NCI-H446 treated with DMSO at 0.1 percent for 48 hours (cell line): ENCODE data around the gene FANCC.
A peak's percentile ranks its signal among the peaks of the same experiment; 100 is the strongest.

Experiments
- DNase-seq: peaks from one replicate; lab custom pipeline; 2025; lab: John Stamatoyannopoulos, UW

Gene FANCC

GRCh38 chr9:95189251-95190098 is 128.0 kb downstream of the FANCC start:
- DNase-seq: no peak

GRCh38 chr9:95188459-95188858 is 129.1 kb downstream of the FANCC start:
- DNase-seq: no peak

GRCh38 chr9:95185956-95186355 is 131.6 kb downstream of the FANCC start:
- no peak for DNase-seq

DNA sequence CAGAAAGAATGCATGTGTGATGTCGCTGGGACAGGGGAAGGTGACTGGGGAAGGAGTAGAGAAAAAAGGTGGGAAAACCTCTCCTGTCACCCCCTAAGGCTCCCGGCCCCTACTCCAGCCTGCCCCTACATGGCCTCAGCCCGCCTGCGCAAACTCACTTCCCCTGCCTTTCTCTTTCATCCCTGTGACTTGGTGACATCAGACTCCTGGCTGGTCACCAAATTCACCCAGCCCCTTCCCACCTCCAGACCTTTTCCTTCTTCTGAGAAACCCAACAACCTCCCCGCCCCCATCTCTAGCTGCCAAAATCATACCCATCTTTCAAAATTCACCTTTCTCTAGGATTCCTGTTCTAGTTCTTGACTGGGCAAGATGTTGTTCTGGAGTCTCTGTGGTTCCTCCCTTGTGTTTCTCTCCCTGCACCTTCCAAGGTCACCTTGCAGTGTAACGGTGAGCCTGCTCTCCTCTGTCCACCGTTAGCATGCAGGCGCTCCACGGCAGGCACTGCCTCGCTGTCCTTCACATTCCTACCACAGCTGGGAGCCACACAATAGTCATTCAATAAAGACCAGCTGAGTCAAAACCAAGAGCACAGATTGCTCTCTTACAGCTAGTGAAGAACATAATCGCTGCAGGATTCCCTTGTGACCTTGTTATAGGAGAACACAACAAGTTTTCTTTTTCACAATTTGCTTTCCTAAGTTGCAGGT is 134.5 kb downstream of the FANCC start:
- DNase-seq: no peak

DNA sequence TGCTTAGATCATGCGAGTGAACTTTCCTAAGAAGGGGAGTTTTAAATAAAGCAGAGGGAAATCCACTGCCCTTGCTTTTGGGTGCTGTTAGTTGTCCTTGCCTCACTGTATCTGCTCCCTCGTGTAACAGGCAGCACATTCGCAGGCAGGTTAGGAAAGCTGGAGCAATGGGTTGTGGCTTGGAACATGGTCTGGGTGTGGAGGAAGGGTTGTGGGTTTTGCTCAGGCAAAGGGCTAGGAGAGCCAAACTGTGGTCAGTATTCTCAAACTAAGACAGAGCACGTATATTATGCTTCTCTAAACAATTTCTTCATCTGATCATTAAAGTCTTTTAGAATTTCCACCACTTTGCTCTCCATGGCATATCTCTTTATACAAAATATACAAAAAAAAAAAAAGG is 135.7 kb downstream of the FANCC start:
- DNase-seq: no peak

- DNase-seq: no peak
Measured at GRCh38 chr9:95181226-95181818, 136.2 kb downstream of the FANCC start.

- DNase-seq: no peak
Measured at GRCh38 chr9:95177617-95178016, 139.9 kb downstream of the FANCC start.

DNA sequence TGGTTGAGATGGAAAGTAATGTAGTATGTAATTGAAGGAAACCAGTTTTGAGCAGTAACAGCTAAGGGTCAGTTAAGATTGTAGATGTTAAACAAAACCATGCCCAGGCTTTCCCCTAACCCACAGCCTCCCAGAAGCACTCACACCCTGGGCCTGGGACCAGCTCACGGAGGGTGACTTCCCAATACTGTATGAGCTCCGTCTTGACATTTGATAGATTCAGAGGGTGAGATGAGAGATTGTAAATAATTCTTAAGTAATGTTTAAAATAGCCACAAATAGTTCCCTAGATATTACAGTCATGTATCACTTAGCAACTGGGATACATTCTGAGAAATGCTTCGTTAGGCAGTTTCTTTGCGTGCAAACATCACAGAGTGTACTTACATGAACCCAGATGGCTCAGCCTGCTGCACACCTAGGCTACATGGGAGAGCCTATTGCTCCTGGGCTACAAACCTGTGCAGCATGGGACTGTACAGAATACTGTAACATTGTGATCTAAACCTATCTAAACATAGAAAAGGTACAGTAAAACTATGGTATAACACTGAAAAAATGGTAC is 140.7 kb downstream of the FANCC start:
- DNase-seq: no peak

DNA sequence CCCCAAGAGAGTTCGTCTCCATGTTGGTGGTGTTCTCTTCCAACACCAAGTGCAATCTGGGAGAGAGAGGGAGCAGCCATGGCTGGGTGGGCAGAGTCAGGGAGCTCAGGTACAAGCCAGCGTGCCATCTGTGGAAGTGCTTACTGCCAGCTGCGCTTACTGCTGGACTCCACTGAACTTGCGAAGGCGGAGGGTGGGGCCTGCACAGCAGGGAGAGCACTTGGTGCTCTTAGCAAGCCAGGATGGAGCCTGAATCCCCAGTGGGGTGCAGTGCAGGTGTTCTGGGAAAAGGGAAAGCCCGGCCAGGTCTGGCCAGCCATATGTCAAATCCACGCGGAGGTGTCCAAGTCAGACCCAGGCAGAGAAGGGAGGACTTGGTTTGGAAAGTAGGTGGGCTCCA is 142.0 kb downstream of the FANCC start:
- no peak for DNase-seq

DNA sequence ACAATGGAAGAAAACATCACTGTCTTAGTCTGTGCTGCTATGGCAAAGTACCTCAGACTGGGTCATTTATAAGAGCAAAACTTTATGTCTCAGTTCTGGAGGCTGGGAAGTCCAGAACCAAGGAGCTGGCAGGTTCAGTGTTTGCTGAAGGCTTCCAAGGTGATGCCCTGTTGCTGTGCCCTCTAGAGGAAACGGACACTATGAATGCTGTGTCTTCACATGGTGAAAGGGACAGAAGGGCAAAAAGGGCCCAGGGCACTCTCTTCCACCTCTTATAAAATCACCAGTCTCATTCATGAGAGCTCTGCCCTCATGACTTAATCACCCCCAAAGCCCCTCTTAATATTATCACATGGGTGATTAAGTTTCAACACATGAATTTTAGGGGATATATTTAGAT is 143.5 kb downstream of the FANCC start:
- no peak for DNase-seq

GRCh38 chr9:95171596-95171995 is 145.9 kb downstream of the FANCC start:
- no peak for DNase-seq

GRCh38 chr9:95171001-95171400 is 146.5 kb downstream of the FANCC start:
- DNase-seq: no peak

DNA sequence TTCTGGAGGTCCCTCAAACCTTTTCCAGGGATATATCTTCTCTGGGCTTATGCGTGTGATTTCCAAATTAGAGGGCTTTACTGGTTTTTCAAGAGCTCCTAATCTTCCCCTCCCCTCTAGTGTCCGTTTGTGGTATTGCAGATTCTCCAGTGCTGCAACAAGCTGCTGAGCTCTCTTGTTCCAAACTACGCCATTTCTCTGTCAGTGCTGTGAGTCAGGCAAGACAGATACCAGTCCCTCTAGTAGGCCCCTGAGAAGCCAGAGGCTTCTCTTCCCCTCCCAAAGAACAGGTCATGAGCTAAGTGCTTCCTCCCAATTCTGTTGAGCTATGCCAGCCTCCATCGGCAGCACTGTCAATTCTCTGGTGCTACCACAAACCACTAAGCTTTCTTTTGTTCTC is 149.5 kb downstream of the FANCC start:
- no peak for DNase-seq

DNA sequence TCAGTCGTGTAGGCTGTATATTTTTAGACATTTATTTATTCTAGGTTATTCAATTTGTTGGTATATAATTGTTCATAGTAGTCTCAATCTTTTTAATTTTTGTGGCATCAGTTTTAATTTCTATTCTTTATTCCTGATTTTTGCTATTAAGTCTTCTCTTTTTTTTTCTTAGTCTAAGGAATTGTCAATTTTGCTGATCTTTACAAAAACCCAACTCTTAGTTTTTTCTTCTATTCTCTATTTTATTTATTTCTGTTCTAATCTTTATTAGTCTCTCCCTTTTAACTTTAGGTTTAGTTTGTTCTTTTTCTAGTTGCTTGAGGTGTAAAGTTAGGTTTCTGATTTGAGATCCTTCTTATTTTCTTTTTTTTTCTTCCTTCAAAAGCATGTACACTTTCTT is 152.5 kb downstream of the FANCC start:
- DNase-seq: no peak

GRCh38 chr9:95157481-95158151 is 159.9 kb downstream of the FANCC start:
- DNase-seq: peak; percentile 65

DNA sequence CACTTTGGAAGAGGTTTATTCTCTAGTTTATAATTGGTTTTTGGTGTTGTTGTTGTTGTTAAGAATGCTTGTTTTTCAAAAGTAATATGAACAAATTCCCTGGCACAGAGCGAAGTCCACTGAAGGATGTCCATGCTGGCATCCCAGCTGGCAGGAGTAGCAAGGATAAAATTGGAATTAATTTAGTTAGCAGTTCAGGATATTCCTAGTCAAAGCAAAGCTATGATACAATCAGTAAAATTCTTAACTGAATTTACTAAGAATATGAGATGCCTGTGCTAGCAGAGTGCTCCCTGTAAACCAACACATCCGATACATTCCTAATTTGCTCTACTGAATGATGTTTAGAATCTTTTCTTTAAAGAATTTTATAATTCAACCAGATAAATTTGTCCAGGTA is 161.4 kb downstream of the FANCC start:
- DNase-seq: no peak

- DNase-seq: no peak
Measured at GRCh38 chr9:95155220-95155619, 162.3 kb downstream of the FANCC start.

DNA sequence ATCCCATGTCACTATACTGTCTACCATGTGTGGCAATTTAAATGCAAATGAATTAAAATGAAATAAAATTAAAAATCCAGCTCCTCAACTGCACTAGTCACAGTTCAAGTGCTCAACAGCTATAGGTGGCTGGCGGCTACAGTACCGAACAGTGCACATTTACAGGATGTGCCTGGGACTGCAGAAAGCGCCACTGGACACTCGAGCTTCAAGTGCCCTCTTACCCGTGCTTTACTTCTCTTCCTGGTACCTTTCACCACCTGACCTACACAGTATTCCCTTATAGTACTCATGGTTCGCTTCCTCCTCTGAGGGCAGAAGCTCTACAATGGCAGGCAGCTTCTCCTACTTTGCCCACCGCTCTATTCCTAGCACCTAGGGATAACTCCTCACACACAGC is 166.6 kb downstream of the FANCC start:
- DNase-seq: no peak

DNA sequence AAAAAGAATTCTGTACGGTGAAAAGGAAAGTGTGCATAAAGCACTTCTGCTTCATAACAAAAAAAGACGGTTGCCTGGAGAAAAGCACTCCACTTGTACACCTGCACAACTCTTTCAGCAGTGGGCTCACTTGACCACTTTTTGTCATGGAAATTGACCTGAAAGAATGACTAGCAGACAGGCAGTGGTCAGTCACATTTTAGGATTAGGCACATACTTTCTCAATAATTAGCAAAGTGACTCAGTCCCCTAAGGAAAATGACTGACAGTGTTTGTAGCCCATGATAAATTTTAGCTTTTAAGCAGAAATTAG is 169.3 kb downstream of the FANCC start:
- no peak for DNase-seq

GRCh38 chr9:95147452-95148207 is 169.9 kb downstream of the FANCC start:
- DNase-seq: no peak
